Panc1 (cell line): ENCODE data around the gene UBE2U. TPM values are rescaled to one million over a fixed set of nuclear protein-coding genes. Genes with fewer than 3 reads are reported as not detected.
"Not testable (repeated sequence)": the region's sequence is repeated elsewhere in the genome, so short reads cannot be mapped to it uniquely, and the experiment has no call there.

Experiments
- ATAC-seq: fragments of 200-7000 bp; cut with Tn5 transposase; 2 replicates; pipeline ENCODE4 v1.9.1; 2020; ENCODE audit warnings: mild to moderate bottlenecking, moderate library complexity
- BruUV-seq: library from RNA; stranded (reverse); fragments of 400-500 nt; replicated peaks from 2 replicates; lab custom pipeline; 2021; lab: Mats Ljungman, UMichigan
- CTCF ChIA-PET: fragments of 300-600 bp; sonication (Branson Sonifier 250); formaldehyde crosslinking; loops from one replicate; lab custom pipeline; 2022; ENCODE audit warnings: antibody characterized with exemption; lab: Charles Lee
- POLR2A ChIA-PET: fragments of 300-600 bp; sonication (Branson Sonifier 250); formaldehyde crosslinking; loops from one replicate; lab custom pipeline; 2022; ENCODE audit warnings: antibody characterized with exemption; lab: Charles Lee
- DNase-seq: peaks from one replicate; pipeline ENCODE4 v3.0.0-alpha.2; 2010; ENCODE audit warnings: low read depth, low spot score
- H3K27ac ChIP-seq: 2 replicates; pipeline ENCODE4 v1.5.1; 2011; ENCODE audit warnings: mild to moderate bottlenecking, low read length, inconsistent platforms
- H3K27me3 ChIP-seq: fragments of 200-500 bp; sonication (Bioruptor generic); 2 replicates; pipeline ENCODE4 v1.6.0; 2014; ENCODE audit warnings: low read length, inconsistent platforms; ENCODE audit not compliant: control insufficient read depth, insufficient read depth
- H3K36me3 ChIP-seq: fragments of 200-500 bp; sonication (Bioruptor generic); 2 replicates; pipeline ENCODE4 v1.5.1; 2014; ENCODE audit warnings: inconsistent platforms, mild to moderate bottlenecking, low read length, moderate library complexity; ENCODE audit not compliant: control insufficient read depth, insufficient read depth
- H3K4me1 ChIP-seq: 2 replicates; pipeline ENCODE4 v1.5.1; 2011; ENCODE audit warnings: inconsistent platforms, mild to moderate bottlenecking, low read length, moderate library complexity; ENCODE audit not compliant: control insufficient read depth, insufficient read depth
- H3K4me3 ChIP-seq, 2 experiments: 2 replicates each; pipeline ENCODE4 v1.5.1; 2011 to 2012; ENCODE audit warnings: low read depth in 2 of 2, low read length in 2 of 2, mild to moderate bottlenecking in 2 of 2, inconsistent platforms in 1 of 2, moderate library complexity in 1 of 2
- H3K9me3 ChIP-seq: fragments of 200-500 bp; sonication (Bioruptor generic); 2 replicates; pipeline ENCODE4 v1.5.1; 2014; ENCODE audit warnings: low read depth, mild to moderate bottlenecking, inconsistent platforms, low read length, moderate library complexity; ENCODE audit not compliant: control insufficient read depth, insufficient read depth
- CTCF ChIP-seq: fragments of 450-650 bp; IDR thresholded peaks from 2 replicates; pipeline ENCODE4 v1.5.1; 2017; ENCODE audit warnings: mild to moderate bottlenecking
- POLR2AphosphoS5 ChIP-seq: IDR thresholded peaks from 2 replicates; pipeline ENCODE4 v1.6.1; 2012; ENCODE audit warnings: mild to moderate bottlenecking, low read depth, low read length, moderate library complexity
- REST ChIP-seq, 2 experiments: IDR thresholded peaks; 2 replicates each; pipeline ENCODE4 v1.6.1; 2011 to 2012; ENCODE audit warnings: low read depth in 2 of 2, control low read depth in 1 of 2, low read length in 1 of 2, mild to moderate bottlenecking in 1 of 2, moderate library complexity in 1 of 2; ENCODE audit not compliant: insufficient read depth in 1 of 2
- SIN3A ChIP-seq: IDR thresholded peaks from 2 replicates; pipeline ENCODE4 v1.6.1; 2012; ENCODE audit warnings: low read depth, mild to moderate bottlenecking, low read length, moderate library complexity, borderline replicate concordance; ENCODE audit not compliant: insufficient read depth
- TCF7L2 ChIP-seq: IDR thresholded peaks from 2 replicates; pipeline ENCODE4 v1.6.1; 2011; ENCODE audit warnings: mild to moderate bottlenecking, low read depth, low read length, inconsistent platforms
- in situ Hi-C: cut with HindIII; loops from 2 replicates; pipeline ENCODE4 v1.10.0; 2016; ENCODE audit warnings: low sequenced_read_pairs, low pct_unique_long_range_greater_than_20kb
- intact Hi-C: fragments of 100-400 bp; cut with micrococcal nuclease; formaldehyde crosslinking; loops from one replicate; pipeline ENCODE4 v1.10.0; 2022; ENCODE audit not compliant: unreplicated experiment
- total RNA-seq: library from RNA; stranded (reverse); gene quantifications from one replicate; pipeline ENCODE4 v1.2.1, GENCODE V29; 2021; ENCODE audit not compliant: unreplicated experiment

Gene UBE2U
- total RNA-seq, 1 experiment from 2014 or later = not detected

- peak; percentile 81 for ATAC-seq
- Histone ChIP-seq H3K27me3 (no peaks in the 10 kb centered on the region), H3K27ac (no peak overlapping the region), H3K4me3 (no peak overlapping the region), H3K9me3 (no peaks in the 10 kb centered on the region), H3K4me1 (no peaks in the 10 kb centered on the region), H3K36me3 (no peaks in the 10 kb centered on the region)
- no TSS peak for BruUV-seq
- no peak for TF ChIP-seq SIN3A
- TF ChIP-seq POLR2AphosphoS5 = no peak
- TF ChIP-seq TCF7L2 = no peak
- POLR2A ChIA-PET = no interaction called here
- CTCF ChIA-PET = no interaction called here
- intact Hi-C loops = no loop called here
- in situ Hi-C loops = no loop called here
- no peak for DNase-seq
Measured at GRCh38 chr1:64223329-64224151, 20.1 kb downstream of the UBE2U start.

GRCh38 chr1:64224236-64224635, 20.8 kb downstream of the UBE2U start:
- H3K9me3 ChIP-seq, intact Hi-C loops, H3K4me3 ChIP-seq, H3K27ac ChIP-seq, H3K27me3 ChIP-seq, ATAC-seq, in situ Hi-C loops, DNase-seq, H3K36me3 ChIP-seq, H3K4me1 ChIP-seq, BruUV-seq, POLR2A ChIA-PET, CTCF ChIA-PET: not testable (repeated sequence)

GRCh38 chr1:64228167-64228957, 24.9 kb downstream of the UBE2U start:
- DNase-seq = no peak
- intact Hi-C loops (no loop called here), in situ Hi-C loops (loop anchor here (25.0 kb wide), 1 partner anchor 541 kb away; no protein-coding TSS in a partner anchor)
- Histone ChIP-seq H3K9me3 (no peaks in the 10 kb centered on the region), H3K4me3 (no peak overlapping the region), H3K4me1 (no peaks in the 10 kb centered on the region; the same call in 1 of the 2 replicates), H3K36me3 (no peaks in the 10 kb centered on the region), H3K27me3 (no peaks in the 10 kb centered on the region), H3K27ac (no peak overlapping the region)
- 0 out of 2 replicates have a peak, but pooled peaks have one; percentile 49 for ATAC-seq
- ChIA-PET POLR2A (interaction anchor here (0.6 kb wide), 1 partner anchor 16 kb away, joined by 6 read pairs; no protein-coding TSS in a partner anchor), CTCF (interaction anchor here (0.7 kb wide), 2 partner anchors 64 to 454 kb away, joined by 5 to 6 read pairs; partner anchors contain the start of gene ROR1)
- no peak for TF ChIP-seq CTCF
- no peak for TF ChIP-seq POLR2AphosphoS5
- TF ChIP-seq TCF7L2 = no peak
- TF ChIP-seq REST (IDR thresholded peaks at IDR 0.05; ENCODE audit: insufficient read depth in 1 of 2, low read depth in 2 of 2, low read length in 1 of 2) = no peak
- TF ChIP-seq SIN3A = no peak
- no TSS peak for BruUV-seq
